Caco-2 (cell line): Measurements from ENCODE around the gene MDN1. TPM values are rescaled to one million over a fixed set of nuclear protein-coding genes. Genes with fewer than 3 reads are reported as not detected.

ENCODE experiments used
- BruUV-seq: library from RNA; stranded (reverse); fragments of 400-500 nt; replicated peaks from 2 replicates; lab custom pipeline; 2021; lab: Mats Ljungman, UMichigan
- CTCF ChIA-PET: fragments of 300-600 bp; sonication (Branson Sonifier 250); formaldehyde crosslinking; loops from one replicate; lab custom pipeline; 2022; ENCODE audit warnings: antibody characterized with exemption; lab: Charles Lee
- POLR2A ChIA-PET: fragments of 300-600 bp; sonication (Branson Sonifier 250); formaldehyde crosslinking; loops from one replicate; lab custom pipeline; 2022; ENCODE audit warnings: antibody characterized with exemption; lab: Charles Lee
- DNase-seq, 2 experiments: peaks; one replicate each; pipeline versions ENCODE4 v3.0.0 to v3.0.0-alpha.2; 2020 to 2022
- H3K27me3 ChIP-seq: replicated peaks from 2 replicates; pipeline ENCODE4 v1.6.0; 2011; ENCODE audit warnings: low read length; ENCODE audit not compliant: control insufficient read depth, insufficient read depth
- H3K36me3 ChIP-seq: 2 replicates; pipeline ENCODE4 v1.5.1; 2011; ENCODE audit warnings: low read length; ENCODE audit not compliant: control insufficient read depth, insufficient read depth
- H3K4me1 ChIP-seq: fragments of 250-450 bp; sonication (Bioruptor Pico); 2 replicates; pipeline ENCODE4 v1.5.1; 2020; ENCODE audit warnings: mild to moderate bottlenecking
- H3K4me3 ChIP-seq: 2 replicates; pipeline ENCODE4 v1.5.1; 2011; ENCODE audit warnings: low read depth, mild to moderate bottlenecking, control low read depth, low read length
- H3K9me3 ChIP-seq: fragments of 250-450 bp; sonication (Bioruptor Pico); 2 replicates; pipeline ENCODE4 v1.5.1; 2020; ENCODE audit warnings: mild to moderate bottlenecking, moderate library complexity
- H3K27ac Mint-ChIP-seq: one replicate; pipeline ENCODE4 v1.8.0; 2022; ENCODE audit warnings: mixed read lengths; ENCODE audit not compliant: unreplicated experiment
- H3K27me3 Mint-ChIP-seq: one replicate; pipeline ENCODE4 v1.8.0; 2022; ENCODE audit warnings: mixed read lengths; ENCODE audit not compliant: insufficient read depth, unreplicated experiment
- H3K36me3 Mint-ChIP-seq: one replicate; pipeline ENCODE4 v1.8.0; 2022; ENCODE audit warnings: mild to moderate bottlenecking, mixed read lengths; ENCODE audit not compliant: insufficient read depth, unreplicated experiment
- H3K4me1 Mint-ChIP-seq: one replicate; pipeline ENCODE4 v1.8.0; 2022; ENCODE audit warnings: low read depth, mixed read lengths; ENCODE audit not compliant: unreplicated experiment
- H3K4me3 Mint-ChIP-seq: one replicate; pipeline ENCODE4 v1.8.0; 2022; ENCODE audit warnings: mild to moderate bottlenecking, moderate library complexity, mixed read lengths; ENCODE audit not compliant: unreplicated experiment
- H3K9me3 Mint-ChIP-seq: one replicate; pipeline ENCODE4 v1.8.0; 2022; ENCODE audit warnings: mixed read lengths; ENCODE audit not compliant: unreplicated experiment
- intact Hi-C: fragments of 100-400 bp; cut with micrococcal nuclease; formaldehyde crosslinking; loops from one replicate; pipeline ENCODE4 v1.10.0; 2022; ENCODE audit not compliant: unreplicated experiment
- total RNA-seq: library from RNA; stranded (reverse); gene quantifications from 2 replicates; pipeline ENCODE4 v1.2.3, GENCODE V29; 2022
- TF ChIP-seq, protein P1 (sequence below), 2 experiments: fragments of 200-600 bp in 1 of 2; IDR thresholded peaks; 1 replicate in 1 of 2; 2 replicates in 1 of 2; pipeline versions ENCODE4 v1.5.1 to v1.8.0; 2011 to 2022; ENCODE audit warnings: antibody characterized with exemption in 1 of 2, control low read depth in 1 of 2, inconsistent platforms in 1 of 2, low read depth in 1 of 2, low read length in 1 of 2, mild to moderate bottlenecking in 1 of 2, moderate library complexity in 1 of 2; ENCODE audit not compliant: insufficient read depth in 1 of 2, severe bottlenecking in 1 of 2, unreplicated experiment in 1 of 2

MDN1 gene
- total RNA-seq, 1 experiment from 2014 or later: 49.0 TPM

DNA sequence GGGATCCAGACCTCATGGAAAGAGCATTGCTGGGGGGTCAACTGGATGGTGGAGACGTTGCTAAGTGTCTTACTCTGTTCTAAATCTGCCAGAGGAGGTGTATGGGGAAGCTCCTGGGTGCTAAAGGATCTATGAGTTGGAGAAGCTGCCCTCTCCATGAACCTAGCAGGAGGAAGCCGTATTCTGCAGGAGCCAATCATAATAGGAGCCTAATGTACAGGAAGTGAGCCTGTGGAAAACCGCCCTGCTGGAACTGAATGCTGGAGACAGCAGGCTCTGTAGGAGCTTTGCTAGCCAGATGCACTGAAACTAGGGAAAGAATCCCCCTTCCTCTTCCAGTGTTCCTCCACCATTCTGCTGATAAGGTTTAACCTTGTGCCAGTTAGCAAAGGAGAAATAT is 20.9 kb upstream of the MDN1 start:
- CTCF ChIA-PET: no interaction called here
- peaks cover 31% of the 10 kb centered on the region for H3K36me3 Mint-ChIP-seq
- H3K4me1 ChIP-seq: no peaks in the 10 kb centered on the region
- BruUV-seq: no TSS peak
- POLR2A ChIA-PET: interaction anchor here (0.5 to 1.5 kb wide), 2 partner anchors 11 to 17 kb away, joined by 3 to 7 read pairs; partner anchors contain the start of gene CASP8AP2
- TF ChIP-seq, protein P1, sequence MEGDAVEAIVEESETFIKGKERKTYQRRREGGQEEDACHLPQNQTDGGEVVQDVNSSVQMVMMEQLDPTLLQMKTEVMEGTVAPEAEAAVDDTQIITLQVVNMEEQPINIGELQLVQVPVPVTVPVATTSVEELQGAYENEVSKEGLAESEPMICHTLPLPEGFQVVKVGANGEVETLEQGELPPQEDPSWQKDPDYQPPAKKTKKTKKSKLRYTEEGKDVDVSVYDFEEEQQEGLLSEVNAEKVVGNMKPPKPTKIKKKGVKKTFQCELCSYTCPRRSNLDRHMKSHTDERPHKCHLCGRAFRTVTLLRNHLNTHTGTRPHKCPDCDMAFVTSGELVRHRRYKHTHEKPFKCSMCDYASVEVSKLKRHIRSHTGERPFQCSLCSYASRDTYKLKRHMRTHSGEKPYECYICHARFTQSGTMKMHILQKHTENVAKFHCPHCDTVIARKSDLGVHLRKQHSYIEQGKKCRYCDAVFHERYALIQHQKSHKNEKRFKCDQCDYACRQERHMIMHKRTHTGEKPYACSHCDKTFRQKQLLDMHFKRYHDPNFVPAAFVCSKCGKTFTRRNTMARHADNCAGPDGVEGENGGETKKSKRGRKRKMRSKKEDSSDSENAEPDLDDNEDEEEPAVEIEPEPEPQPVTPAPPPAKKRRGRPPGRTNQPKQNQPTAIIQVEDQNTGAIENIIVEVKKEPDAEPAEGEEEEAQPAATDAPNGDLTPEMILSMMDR (IDR thresholded peaks at IDR 0.05; ENCODE audit: insufficient read depth in 1 of 2, low read depth in 1 of 2, low read length in 1 of 2, severe bottlenecking in 1 of 2, unreplicated experiment in 1 of 2): no peak
- intact Hi-C loops: no loop called here
- H3K4me3 ChIP-seq: no peak overlapping the region
- no peaks in the 10 kb centered on the region for H3K27me3 Mint-ChIP-seq
- DNase-seq: no peak
- H3K27me3 ChIP-seq: no peaks in the 10 kb centered on the region
- H3K9me3 Mint-ChIP-seq: no peaks in the 10 kb centered on the region
- H3K4me3 Mint-ChIP-seq: no peak overlapping the region
- H3K27ac Mint-ChIP-seq: no peak overlapping the region
- peaks cover 3% of the 10 kb centered on the region for H3K4me1 Mint-ChIP-seq
- no peaks in the 10 kb centered on the region for H3K9me3 ChIP-seq
- H3K36me3 ChIP-seq: no peaks in the 10 kb centered on the region

DNA sequence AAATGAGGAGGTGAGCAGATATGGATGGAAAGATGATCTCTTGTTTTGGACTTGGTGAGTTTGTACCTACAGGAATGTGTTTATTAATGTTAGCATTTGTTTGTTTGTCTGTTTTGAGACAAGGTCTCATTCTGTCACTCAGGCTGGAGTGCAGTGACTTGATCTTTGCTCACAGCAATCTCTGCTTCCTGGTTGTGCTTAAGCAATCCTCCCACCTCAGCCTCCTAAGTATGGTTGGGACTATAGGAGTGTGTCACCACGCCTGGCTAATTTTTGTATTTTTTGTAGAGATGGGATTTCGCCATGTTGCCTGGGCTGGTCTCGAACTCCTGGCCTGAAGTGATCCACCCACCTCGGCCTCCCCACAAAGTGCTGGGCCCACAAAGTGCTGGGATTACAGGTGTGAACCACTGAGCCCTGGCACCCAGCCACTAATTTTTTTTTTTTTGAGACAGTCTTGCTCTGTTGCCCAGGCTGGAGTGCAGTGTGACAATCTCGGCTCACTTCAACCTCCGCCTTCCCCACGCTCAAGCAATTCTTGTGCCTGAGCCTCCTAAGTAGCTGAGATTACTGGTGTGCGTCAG is 17.1 kb upstream of the MDN1 start:
- no peaks in the 10 kb centered on the region for H3K36me3 ChIP-seq

DNA sequence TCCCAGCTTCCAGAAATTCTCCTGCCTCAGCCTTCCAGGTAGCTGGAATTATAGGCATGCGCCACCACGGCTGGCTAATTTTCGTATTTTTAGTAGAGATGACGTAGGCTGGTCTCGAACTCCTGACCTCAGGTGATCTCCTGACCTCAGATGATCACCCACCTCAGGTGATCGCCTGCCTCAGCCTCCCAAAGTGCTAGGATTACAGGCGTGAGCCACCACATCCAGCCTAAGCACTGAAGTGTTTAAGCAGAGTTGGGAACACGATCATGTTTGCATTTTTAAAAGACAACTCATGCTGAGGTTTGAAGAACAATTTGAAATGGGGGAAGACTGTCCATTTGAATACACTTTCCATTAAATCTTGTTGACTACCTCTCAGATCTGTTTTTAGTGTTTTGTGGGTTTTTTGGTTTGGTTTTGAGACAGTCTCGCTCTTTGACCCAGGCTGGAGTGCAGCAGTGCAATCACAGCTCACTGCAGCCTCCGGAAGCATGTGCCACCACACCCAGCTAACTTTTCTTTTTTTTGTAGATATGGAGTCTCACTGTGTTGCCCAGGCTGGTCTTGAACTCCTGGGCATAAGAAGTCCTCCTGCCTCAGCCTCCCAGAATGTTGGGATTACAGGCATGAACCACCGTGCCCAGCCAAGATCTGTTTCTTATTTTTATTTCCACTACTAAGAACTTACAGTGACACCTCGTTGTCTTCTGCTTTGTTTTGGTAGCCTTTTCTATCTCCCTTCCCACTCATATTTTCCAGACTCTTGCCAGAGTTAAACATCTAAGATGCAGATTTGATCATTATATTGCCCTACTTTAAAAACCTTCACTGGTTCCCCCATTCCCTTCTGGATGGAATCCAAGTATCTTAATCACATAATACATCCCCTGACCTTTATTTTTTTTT is 15.5 kb upstream of the MDN1 start:
- Mint-ChIP-seq H3K4me3 (no peak overlapping the region), H3K27me3 (no peaks in the 10 kb centered on the region), H3K9me3 (no peaks in the 10 kb centered on the region), H3K36me3 (peaks cover 51% of the 10 kb centered on the region), H3K27ac (no peak overlapping the region), H3K4me1 (peaks cover 6% of the 10 kb centered on the region)
- H3K4me3 ChIP-seq: no peak overlapping the region
- no peak for DNase-seq
- intact Hi-C loops: no loop called here
- ChIA-PET POLR2A (no interaction called here), CTCF (no interaction called here)
- BruUV-seq: no TSS peak
- TF ChIP-seq, protein P1 (IDR thresholded peaks at IDR 0.05; ENCODE audit: insufficient read depth in 1 of 2, low read depth in 1 of 2, low read length in 1 of 2, severe bottlenecking in 1 of 2, unreplicated experiment in 1 of 2): no peak
- H3K27me3 ChIP-seq: no peaks in the 10 kb centered on the region
- no peaks in the 10 kb centered on the region for H3K9me3 ChIP-seq
- no peaks in the 10 kb centered on the region for H3K4me1 ChIP-seq
- H3K36me3 ChIP-seq: no peaks in the 10 kb centered on the region

More for the DNA sequence above, 17.1 kb upstream of the MDN1 start:
- Mint-ChIP-seq H3K4me3 (no peak overlapping the region), H3K9me3 (no peaks in the 10 kb centered on the region), H3K27ac (no peak overlapping the region), H3K27me3 (no peaks in the 10 kb centered on the region), H3K4me1 (peaks cover 6% of the 10 kb centered on the region), H3K36me3 (peaks cover 41% of the 10 kb centered on the region)
- POLR2A ChIA-PET: interaction anchor here (0.6 kb wide), 1 partner anchor 38 kb away, joined by 7 read pairs; no protein-coding TSS in a partner anchor
- Histone ChIP-seq H3K9me3 (no peaks in the 10 kb centered on the region), H3K4me3 (no peak overlapping the region), H3K4me1 (no peaks in the 10 kb centered on the region), H3K27me3 (no peaks in the 10 kb centered on the region)
- no TSS peak for BruUV-seq
- TF ChIP-seq, protein P1 (IDR thresholded peaks at IDR 0.05; ENCODE audit: insufficient read depth in 1 of 2, low read depth in 1 of 2, low read length in 1 of 2, severe bottlenecking in 1 of 2, unreplicated experiment in 1 of 2): no peak
- CTCF ChIA-PET: interaction anchor here (0.6 kb wide), 1 partner anchor 72 kb away, joined by 3 read pairs; no protein-coding TSS in a partner anchor
- DNase-seq: no peak
- intact Hi-C loops: no loop called here
